Spinal cord (tissue), 4 donors: ENCODE measurements around the gene HSD11B1. TPM values are rescaled to one million over a fixed set of nuclear protein-coding genes. Genes with fewer than 3 reads are reported as not detected.

Source experiments
- polyA plus RNA-seq, 2 donors: library from polyadenylated mRNA; unstranded; fragments of 120-200 nt; gene quantifications; one replicate each; pipeline ENCODE4 v1.2.1, GENCODE V29; 2013; ENCODE audit not compliant: insufficient read length in 2 of 2
- total RNA-seq, 2 donors: library from RNA; depleted of rRNA in 1 of 2; stranded (reverse); fragments of 120-200 nt in 1 of 2; fragments of >200 nt in 1 of 2; gene quantifications; one replicate each; pipeline versions ENCODE4 v1.2.3 to v1.2.4, GENCODE V29; 2013 to 2014

The HSD11B1 gene
- total and polyA plus RNA-seq, 4 donors: 0.22 to 0.75 (median 0.39) TPM

Other genes with a start within 250 kb of the HSD11B1 start
- 1 to 10 TPM; 2.1 to 6.8 TPM for gene CAMK1G, start 121.1 kb upstream of the HSD11B1 start, total RNA-seq
- 10 to 100 TPM; 10.7 to 10.8 TPM for gene CAMK1G, start 121.1 kb upstream of the HSD11B1 start, polyA plus RNA-seq
- gene LAMB3, start 52.4 kb upstream of the HSD11B1 start, total RNA-seq: 1 to 10 TPM in 1 of 2 donors, under 1 TPM in 1; 0.89 to 1.3 TPM
- gene LAMB3, start 52.4 kb upstream of the HSD11B1 start, polyA plus RNA-seq: 1 to 10 TPM; 4.1 to 6.0 TPM
- 1 to 10 TPM; 1.7 to 6.1 TPM for gene G0S2, start 29.4 kb upstream of the HSD11B1 start, total RNA-seq
- gene G0S2, start 29.4 kb upstream of the HSD11B1 start, polyA plus RNA-seq: 1 to 10 TPM; 6.0 to 6.3 TPM
- gene TRAF3IP3, start 51.2 kb downstream of the HSD11B1 start, total RNA-seq: 1 to 10 TPM; 1.1 to 2.8 TPM
- 1 to 10 TPM in 1 of 2 donors, under 1 TPM in 1; 0.95 to 1.8 TPM for gene TRAF3IP3, start 51.2 kb downstream of the HSD11B1 start, polyA plus RNA-seq
- gene C1orf74, start 79.7 kb downstream of the HSD11B1 start, total RNA-seq: 1 to 10 TPM; 2.6 to 3.6 TPM
- gene C1orf74, start 79.7 kb downstream of the HSD11B1 start, polyA plus RNA-seq: 1 to 10 TPM; 2.0 to 2.3 TPM
- 1 to 10 TPM in 1 of 2 donors, under 1 TPM in 1; 0.99 to 2.8 TPM for gene IRF6, start 101.3 kb downstream of the HSD11B1 start, total RNA-seq
- gene IRF6, start 101.3 kb downstream of the HSD11B1 start, polyA plus RNA-seq: 1 to 10 TPM; 1.2 TPM
- 1 to 10 TPM; 7.6 to 9.0 TPM for gene UTP25, start 123.1 kb downstream of the HSD11B1 start, total RNA-seq
- gene UTP25, start 123.1 kb downstream of the HSD11B1 start, polyA plus RNA-seq: 1 to 10 TPM; 6.5 to 7.2 TPM
- 10 to 100 TPM in 1 of 2 donors, 1 to 10 TPM in 1; 8.5 to 25.1 TPM for gene SYT14, start 233.4 kb downstream of the HSD11B1 start, total RNA-seq
- gene SYT14, start 233.4 kb downstream of the HSD11B1 start, polyA plus RNA-seq: 1 to 10 TPM; 5.1 to 6.9 TPM